ACHN (cell line): Measurements from ENCODE around the gene FOXO6.

ENCODE experiments used
- DNase-seq: peaks from one replicate; pipeline ENCODE4 v3.0.0-alpha.2; 2015
- in situ Hi-C: cut with HindIII; loops from 2 replicates; pipeline ENCODE4 v1.10.0; 2017; ENCODE audit warnings: low sequenced_read_pairs, low pct_ligation_motif_present, low pct_unique_long_range_greater_than_20kb

Gene FOXO6

DNA sequence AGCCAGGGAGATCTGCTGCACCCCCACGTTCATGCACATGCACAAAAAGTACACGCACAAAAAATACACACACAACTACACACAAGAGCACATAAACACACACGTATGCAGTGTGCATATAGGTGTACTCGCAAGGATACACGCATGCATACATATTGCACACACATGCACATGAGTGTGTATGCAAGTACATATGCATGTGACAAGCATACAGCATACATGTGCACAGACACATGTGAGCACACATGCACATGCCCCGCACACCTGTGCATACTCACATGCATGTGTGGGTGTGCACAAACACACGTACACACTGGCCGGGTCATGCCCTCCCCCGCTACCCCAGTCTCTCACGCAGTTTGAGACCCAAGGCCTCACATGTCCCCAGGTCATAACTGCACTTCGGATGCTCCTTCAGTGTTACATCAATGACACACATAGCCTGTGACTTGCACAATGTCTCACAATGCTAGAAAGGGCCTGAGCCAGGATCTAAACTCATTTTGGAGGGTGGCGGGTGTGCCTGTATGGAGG is 52.6 kb downstream of the FOXO6 start:
- DNase-seq: no peak
- in situ Hi-C loops: loop anchor here (25.0 kb wide), 1 partner anchor 127 kb away; no protein-coding TSS in a partner anchor

DNA sequence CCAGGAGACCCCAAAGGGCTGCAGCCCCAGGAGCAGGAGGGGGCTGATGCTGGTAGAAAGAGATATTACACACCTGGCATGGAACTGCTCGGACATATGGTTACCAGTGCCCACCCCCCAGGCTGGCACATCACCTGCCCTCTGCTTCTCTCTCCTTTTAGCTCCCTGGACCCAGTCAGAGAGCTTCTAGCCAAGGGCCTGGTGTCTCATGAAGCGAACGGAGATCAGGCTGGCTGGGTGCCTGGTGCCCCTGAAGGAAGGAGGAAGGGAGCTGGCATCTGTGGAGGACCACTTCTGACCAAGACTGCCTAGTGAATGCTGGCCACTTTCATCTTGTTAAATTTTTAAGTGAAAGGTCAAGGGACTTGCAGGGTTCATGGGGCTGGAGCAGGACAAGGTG is 53.1 kb downstream of the FOXO6 start:
- DNase-seq: no peak
- in situ Hi-C loops: loop anchor here (25.0 kb wide), 1 partner anchor 127 kb away; no protein-coding TSS in a partner anchor

GRCh38 chr1:41414716-41415306 is 53.6 kb downstream of the FOXO6 start:
- no peak for DNase-seq
- in situ Hi-C loops: loop anchor here (25.0 kb wide), 1 partner anchor 128 kb away; no protein-coding TSS in a partner anchor

- in situ Hi-C loops: loop anchor here (25.0 kb wide), 1 partner anchor 129 kb away; no protein-coding TSS in a partner anchor
- DNase-seq: no peak
Observed at GRCh38 chr1:41416081-41416480, 54.8 kb downstream of the FOXO6 start.

- peak; percentile 76 for DNase-seq
- in situ Hi-C loops: loop anchor here (25.0 kb wide), 1 partner anchor 129 kb away; no protein-coding TSS in a partner anchor
Observed at GRCh38 chr1:41416552-41417334, 55.5 kb downstream of the FOXO6 start.

DNA sequence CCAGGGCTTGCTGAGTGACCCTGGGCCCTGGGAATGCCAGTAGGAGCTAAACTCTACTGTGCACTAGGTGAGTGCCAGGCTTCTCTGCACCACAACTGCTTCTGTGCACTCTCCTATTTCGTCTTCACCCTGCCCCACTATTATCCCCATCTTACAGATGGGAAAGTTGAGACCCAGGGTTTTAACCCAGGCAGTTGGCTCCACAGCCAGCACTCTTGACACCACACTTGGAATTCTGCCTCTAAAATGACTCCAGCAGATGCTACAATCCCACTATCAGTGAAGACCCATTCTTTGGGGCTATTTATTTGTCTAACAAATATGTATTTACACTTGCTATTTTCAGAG is 56.1 kb downstream of the FOXO6 start:
- in situ Hi-C loops: loop anchor here (25.0 kb wide), 1 partner anchor 130 kb away; no protein-coding TSS in a partner anchor

GRCh38 chr1:41417746-41418145 is 56.5 kb downstream of the FOXO6 start:
- DNase-seq: no peak
- in situ Hi-C loops: loop anchor here (25.0 kb wide), 1 partner anchor 130 kb away; no protein-coding TSS in a partner anchor

More for the DNA sequence above, 56.1 kb downstream of the FOXO6 start:
- no peak for DNase-seq

DNA sequence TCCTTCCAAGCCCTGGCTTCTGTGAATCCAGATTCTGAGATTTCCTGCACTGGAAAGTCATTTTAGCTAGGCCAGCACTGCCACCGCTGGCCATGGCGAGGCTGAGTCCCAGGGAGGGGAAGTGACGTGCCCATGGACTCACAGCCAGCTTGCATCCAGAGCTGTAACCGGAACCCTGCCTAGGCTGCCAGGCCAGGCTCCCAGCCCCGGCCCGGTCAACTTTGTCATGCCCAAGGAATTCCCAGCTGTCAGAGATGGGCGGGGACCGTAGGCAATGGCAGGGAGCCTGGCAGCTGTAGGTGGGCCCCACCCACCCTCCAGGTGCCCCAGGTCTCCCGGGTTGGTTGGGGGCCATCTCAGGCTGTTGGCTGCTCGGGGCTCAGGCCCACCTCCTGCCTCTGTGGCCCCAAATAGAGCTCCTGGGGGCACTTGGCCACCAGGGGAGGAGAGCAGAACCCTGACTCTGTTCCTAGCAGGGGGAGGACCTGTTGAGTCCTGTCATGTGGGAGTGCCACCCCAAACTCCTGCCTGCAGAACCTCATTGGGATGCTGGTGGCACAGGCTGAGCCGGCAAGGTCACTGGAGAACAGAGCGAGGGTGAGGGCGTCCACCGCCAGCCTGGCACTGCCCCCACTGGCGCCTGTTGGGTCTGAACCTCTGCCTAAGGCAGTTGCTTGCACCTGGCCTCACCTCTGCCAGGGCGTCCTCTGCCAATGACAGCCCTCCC is 57.8 kb downstream of the FOXO6 start:
- in situ Hi-C loops: loop anchor here (25.0 kb wide), 1 partner anchor 132 kb away; no protein-coding TSS in a partner anchor
- DNase-seq: peak; percentile 85

DNA sequence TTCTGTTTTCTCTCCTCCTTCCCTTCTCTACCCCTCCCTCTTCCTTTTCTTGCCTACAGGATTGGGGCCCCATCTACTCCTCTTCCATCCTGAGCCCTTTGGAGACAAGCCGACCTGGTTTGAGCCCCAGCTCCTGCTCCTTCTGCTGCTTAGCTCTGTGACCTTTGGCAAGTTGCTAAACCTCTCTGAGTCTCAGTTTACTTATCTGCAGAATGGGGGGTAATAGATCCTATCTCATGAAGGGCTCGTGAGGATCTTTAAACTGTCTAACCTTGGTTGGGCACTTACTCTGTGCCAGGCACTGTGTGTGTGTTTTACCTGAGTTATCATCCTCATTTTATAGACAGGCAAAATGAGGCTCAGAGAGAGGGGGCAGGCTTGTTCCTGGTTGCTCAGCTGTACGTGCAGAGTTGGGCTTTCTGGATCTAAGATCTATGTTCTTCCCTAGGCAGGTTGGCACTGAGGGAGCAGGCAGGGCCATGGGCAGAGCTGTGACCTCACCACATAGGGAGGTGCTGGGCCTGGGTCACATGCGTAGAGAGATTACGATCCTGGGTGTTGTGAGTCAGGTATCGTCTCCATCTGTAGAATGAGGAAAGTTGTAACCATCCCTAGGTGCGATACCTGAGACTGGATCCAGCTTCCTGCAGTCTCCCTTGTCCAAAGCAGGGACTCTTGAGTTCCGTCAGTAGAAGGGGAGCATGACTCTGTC is 58.5 kb downstream of the FOXO6 start:
- no peak for DNase-seq
- in situ Hi-C loops: loop anchor here (25.0 kb wide), 1 partner anchor 132 kb away; no protein-coding TSS in a partner anchor

DNA sequence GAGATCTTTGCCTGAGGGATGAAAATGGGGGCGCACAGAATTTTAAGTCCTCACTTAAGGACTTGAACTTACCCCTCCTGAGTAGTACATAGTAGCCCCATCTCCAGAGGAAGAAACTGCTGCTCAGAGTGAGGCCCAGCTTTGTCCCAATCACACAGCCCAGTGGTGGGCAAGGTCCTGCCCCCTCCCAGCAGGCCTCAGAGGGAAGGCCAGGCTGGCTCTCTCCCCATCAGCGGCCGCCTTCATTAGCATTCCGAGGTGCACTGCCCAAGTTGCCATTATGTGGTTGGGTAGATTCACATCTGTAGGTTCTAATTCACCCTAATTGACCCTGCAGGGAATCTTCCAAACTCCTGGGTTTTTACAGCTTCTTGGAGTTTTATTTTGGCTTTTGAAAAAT is 59.1 kb downstream of the FOXO6 start:
- no peak for DNase-seq

GRCh38 chr1:41420860-41421259 is 59.6 kb downstream of the FOXO6 start:
- in situ Hi-C loops: loop anchor here (25.0 kb wide), 1 partner anchor 134 kb away; no protein-coding TSS in a partner anchor
- no peak for DNase-seq

More for the DNA sequence above, 59.1 kb downstream of the FOXO6 start:
- in situ Hi-C loops: loop anchor here (25.0 kb wide), 1 partner anchor 133 kb away; no protein-coding TSS in a partner anchor

DNA sequence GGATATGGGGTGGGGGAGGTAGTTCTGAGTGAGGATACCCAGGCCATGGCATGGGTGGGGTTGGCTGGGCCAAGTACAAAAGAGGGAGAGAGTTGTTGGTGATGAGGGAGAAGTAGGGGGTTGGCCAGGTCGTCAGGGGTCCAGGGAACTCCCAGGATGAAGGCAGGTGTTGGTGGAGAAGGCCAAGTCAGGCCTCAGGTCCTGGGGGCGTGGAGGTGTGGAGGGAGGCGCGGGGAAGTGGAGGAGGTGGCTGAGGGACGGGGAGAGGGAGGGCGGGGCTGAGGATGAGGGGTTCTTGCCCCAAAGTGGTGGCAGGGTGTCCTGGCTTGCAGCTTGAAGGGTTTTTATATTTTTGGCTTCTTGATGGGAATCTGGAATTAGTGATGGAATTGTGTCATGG is 61.1 kb downstream of the FOXO6 start:
- no peak for DNase-seq
- in situ Hi-C loops: loop anchor here (25.0 kb wide), 1 partner anchor 135 kb away; no protein-coding TSS in a partner anchor

GRCh38 chr1:41423511-41424191 is 62.4 kb downstream of the FOXO6 start:
- DNase-seq: peak; percentile 36
- in situ Hi-C loops: loop anchor here (25.0 kb wide), 1 partner anchor 136 kb away; no protein-coding TSS in a partner anchor

GRCh38 chr1:41424581-41425118 is 63.4 kb downstream of the FOXO6 start:
- no peak for DNase-seq
- in situ Hi-C loops: loop anchor here (25.0 kb wide), 1 partner anchor 137 kb away; no protein-coding TSS in a partner anchor

DNA sequence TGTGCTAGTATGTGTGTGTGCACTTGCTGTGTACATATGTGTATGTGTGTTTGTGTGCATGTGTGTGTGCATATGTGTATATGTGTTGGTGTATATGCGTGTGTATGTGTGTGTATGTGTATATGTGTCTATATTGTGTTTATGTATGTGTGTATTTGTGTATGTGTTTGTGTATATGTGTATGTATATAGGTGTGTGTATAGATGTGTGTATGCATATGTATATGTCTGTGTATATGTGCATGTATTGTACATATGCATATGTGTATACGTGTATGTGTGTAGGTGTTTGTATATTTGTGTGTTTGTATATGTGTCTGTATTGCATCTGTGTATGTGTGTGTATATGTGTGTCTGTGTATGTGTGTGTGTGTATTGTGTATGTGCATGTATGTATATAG is 64.1 kb downstream of the FOXO6 start:
- in situ Hi-C loops: no loop called here
- no peak for DNase-seq

DNA sequence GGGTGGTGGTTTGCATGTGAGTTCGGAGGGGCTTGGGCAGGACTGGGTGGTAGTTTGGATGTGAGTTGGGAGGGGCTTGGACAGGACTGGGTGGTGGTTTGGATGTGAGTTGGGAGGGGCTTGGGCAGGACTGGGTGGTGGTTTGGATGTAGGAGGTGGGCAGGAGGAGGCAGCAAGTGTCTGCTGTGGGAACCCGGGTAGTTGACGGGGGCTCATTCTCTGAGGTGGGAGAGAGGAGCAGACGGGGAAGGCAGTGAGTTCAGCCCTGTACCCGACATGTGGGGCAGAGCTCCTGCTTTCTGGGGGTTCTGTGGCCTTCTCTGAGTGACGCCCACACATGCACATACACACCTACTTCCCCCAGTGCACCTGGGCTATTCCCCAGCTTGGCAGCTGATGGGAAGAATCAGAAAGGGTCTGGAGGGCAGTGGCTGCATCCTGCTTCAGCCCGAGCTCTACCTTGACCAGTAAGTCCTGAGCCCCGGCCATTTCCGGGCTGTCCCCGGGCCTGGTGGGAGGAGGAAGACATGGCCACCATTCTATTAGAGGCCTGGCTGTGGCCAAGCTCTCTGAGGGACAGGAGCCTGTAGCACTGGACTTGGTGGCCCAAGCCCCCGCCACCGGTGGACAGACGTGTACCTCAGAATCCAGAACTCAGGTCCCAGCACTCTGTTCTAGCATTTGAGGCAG is 65.1 kb downstream of the FOXO6 start:
- no peak for DNase-seq
- in situ Hi-C loops: no loop called here
